ENCODE measurements around the gene FAM20A.

GRCh38 chr17:68601565-68602288, 560 bp upstream of the FAM20A start:
- TF ChIP-seq YY1 (IDR thresholded peaks at IDR 0.05; ENCODE audit: low read depth) (no peak), CEBPB (IDR thresholded peaks at IDR 0.05) (no peak), RAD21 (IDR thresholded peaks at IDR 0.05; ENCODE audit: low read depth) (no peak), FOXM1 (IDR thresholded peaks at IDR 0.05; ENCODE audit: borderline replicate concordance, low read depth) (no peak), NFIC (IDR thresholded peaks at IDR 0.05) (no peak), REST (IDR thresholded peaks at IDR 0.05; ENCODE audit: low read depth) (no peak), TCF12 (IDR thresholded peaks at IDR 0.05; ENCODE audit: low read depth) (no peak), EP300 (IDR thresholded peaks at IDR 0.05; ENCODE audit: borderline replicate concordance) (no peak)
- TF ChIP-seq, protein P1, sequence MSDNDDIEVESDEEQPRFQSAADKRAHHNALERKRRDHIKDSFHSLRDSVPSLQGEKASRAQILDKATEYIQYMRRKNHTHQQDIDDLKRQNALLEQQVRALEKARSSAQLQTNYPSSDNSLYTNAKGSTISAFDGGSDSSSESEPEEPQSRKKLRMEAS (IDR thresholded peaks at IDR 0.05): no peak
